ENCODE results near the gene F5. TPM values are rescaled to one million over a fixed set of nuclear protein-coding genes. Genes with fewer than 3 reads are reported as not detected.
A peak's percentile ranks its signal among the peaks of the same experiment; 100 is the strongest.

F5 gene
- total RNA-seq, 4 donors from 2014 or later: 0.79 to 3.0 (median 1.8) TPM

DNA sequence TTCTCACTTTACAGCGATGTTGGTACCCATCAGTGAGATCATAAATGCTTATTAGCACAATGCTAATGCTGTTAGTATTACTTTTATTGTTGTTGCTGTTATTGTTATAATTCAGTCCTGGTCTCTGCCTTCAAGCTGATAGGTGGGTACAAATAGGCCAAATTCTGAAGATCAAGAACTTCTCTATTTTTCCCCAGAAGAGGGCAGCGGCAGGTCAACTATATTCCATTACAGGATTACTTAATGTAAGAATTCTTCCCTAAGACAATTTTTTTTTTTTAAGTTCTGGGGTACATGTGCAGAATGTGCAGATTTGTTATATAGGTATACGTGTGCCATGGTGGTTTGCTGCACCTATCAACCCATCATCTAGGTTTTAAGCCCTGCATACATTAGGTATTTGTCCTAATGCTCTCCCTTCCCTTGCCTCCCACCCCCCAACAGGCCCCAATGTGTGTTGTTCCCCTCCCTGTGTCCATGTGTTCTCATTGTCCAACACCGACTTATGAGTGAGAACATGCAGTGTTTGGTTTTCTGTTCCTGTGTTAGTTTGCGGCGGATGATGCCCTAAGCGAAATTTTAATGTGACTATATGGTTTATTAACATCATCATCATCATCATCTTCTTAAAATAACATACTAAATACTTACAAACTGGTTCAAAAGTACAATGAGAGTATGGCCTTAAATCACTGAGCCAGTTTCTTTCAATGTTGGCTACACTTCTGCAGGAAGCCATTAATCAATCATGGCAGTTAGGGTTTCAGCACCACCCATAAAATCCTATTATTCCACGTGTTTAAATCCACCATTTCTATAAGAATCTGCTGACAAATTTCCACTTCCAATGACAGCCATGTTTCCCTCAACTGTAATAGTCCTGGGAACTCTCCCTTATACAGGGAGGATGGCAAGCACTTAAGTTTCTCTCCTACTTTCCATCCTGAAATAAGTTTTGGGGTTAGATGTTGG, 119.7 kb downstream of the F5 start:
- no peak overlapping the region for H3K4me3 ChIP-seq (replicated peaks in 1 of 3)
- no peaks in the 10 kb centered on the region for H3K9me3 ChIP-seq
- H3K27me3 ChIP-seq: no peaks in the 10 kb centered on the region
- H3K4me1 ChIP-seq: no peaks in the 10 kb centered on the region
- WGBS, 2 donors: 85 to 86% methylated on average over 8 of the region's 8 CpGs
- peak; percentile 40 to 41 for DNase-seq
- peaks cover 0 to 10% of the 10 kb centered on the region in 2 donors for H3K36me3 ChIP-seq
- TF ChIP-seq, protein P1, sequence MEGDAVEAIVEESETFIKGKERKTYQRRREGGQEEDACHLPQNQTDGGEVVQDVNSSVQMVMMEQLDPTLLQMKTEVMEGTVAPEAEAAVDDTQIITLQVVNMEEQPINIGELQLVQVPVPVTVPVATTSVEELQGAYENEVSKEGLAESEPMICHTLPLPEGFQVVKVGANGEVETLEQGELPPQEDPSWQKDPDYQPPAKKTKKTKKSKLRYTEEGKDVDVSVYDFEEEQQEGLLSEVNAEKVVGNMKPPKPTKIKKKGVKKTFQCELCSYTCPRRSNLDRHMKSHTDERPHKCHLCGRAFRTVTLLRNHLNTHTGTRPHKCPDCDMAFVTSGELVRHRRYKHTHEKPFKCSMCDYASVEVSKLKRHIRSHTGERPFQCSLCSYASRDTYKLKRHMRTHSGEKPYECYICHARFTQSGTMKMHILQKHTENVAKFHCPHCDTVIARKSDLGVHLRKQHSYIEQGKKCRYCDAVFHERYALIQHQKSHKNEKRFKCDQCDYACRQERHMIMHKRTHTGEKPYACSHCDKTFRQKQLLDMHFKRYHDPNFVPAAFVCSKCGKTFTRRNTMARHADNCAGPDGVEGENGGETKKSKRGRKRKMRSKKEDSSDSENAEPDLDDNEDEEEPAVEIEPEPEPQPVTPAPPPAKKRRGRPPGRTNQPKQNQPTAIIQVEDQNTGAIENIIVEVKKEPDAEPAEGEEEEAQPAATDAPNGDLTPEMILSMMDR (IDR thresholded peaks at IDR 0.05): peak in 4 of 6 experiments; percentile 33 to 56 (median 47)
- TF ChIP-seq POLR2A (IDR thresholded peaks at IDR 0.05): no peak
- intact Hi-C loops (cut with DNase I): loop anchor here (5.0 kb wide), 1 partner anchor 76 kb away; no protein-coding TSS in a partner anchor
- no peak overlapping the region for H3K27ac ChIP-seq

DNA sequence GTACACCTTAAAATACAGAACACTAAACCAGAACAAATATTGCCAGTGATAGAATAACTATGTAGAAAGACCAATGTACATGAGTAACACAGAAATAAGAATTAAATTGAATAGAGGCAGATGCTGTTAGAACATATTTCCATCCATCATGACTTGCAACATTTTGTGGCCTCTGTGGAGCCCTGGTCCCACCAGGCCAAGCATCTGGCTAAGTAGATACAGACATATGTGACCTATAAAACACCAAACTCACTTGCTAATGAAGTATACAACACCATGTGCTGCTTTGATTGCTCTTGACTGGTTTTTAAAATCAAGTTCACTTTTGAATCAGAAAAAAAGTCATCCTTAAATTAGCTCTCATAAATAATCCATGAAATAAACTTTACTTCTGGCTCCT, 121.0 kb downstream of the F5 start:
- H3K9me3 ChIP-seq: no peaks in the 10 kb centered on the region
- no peak overlapping the region for H3K27ac ChIP-seq
- intact Hi-C loops (cut with DNase I): loop anchor here (5.0 kb wide), 1 partner anchor 77 kb away; no protein-coding TSS in a partner anchor
- H3K4me1 ChIP-seq: peaks cover 0 to 2% of the 10 kb centered on the region in 2 donors
- TF ChIP-seq POLR2A (IDR thresholded peaks at IDR 0.05): no peak
- TF ChIP-seq, protein P1 (IDR thresholded peaks at IDR 0.05): no peak
- no peak overlapping the region for H3K4me3 ChIP-seq (replicated peaks in 1 of 3)
- no peaks in the 10 kb centered on the region for H3K27me3 ChIP-seq
- DNase-seq: no peak
- peaks cover 0 to 10% of the 10 kb centered on the region in 2 donors for H3K36me3 ChIP-seq

Small RNA genes within 50 kb of the gene (small RNA-seq; reads per million reads assigned to genes)
- not detected for gene AL021068.2

Other genes starting within 250 kb of the F5 start
- gene NME7, start 218.7 kb downstream of the F5 start, total RNA-seq: 10 to 100 TPM; 26.3 to 44.9 (median 36.4) TPM
- gene BLZF1, start 218.3 kb downstream of the F5 start, total RNA-seq: 10 to 100 TPM; 26.3 to 37.1 (median 32.5) TPM
- under 1 TPM in 3 of 4 donors, not detected in 1; 0.40 to 0.63 (median 0.56) TPM for gene CCDC181, start 159.0 kb downstream of the F5 start, total RNA-seq
- 10 to 100 TPM; 19.0 to 41.0 (median 27.8) TPM for gene SLC19A2, start 100.5 kb downstream of the F5 start, total RNA-seq
- gene SELP, start 43.6 kb upstream of the F5 start, total RNA-seq: 1 to 10 TPM; 3.6 to 8.2 (median 5.4) TPM
- gene SELL, start 125.1 kb upstream of the F5 start, total RNA-seq: 1 to 10 TPM in 3 of 4 donors, under 1 TPM in 1; 0.45 to 4.2 (median 1.7) TPM
- 10 to 100 TPM in 1 of 4 donors, 1 to 10 TPM in 2, under 1 TPM in 1; 0.67 to 16.3 (median 1.5) TPM for gene SELE, start 147.6 kb upstream of the F5 start, total RNA-seq
- gene METTL18, start 208.4 kb upstream of the F5 start, total RNA-seq: 10 to 100 TPM in 3 of 4 donors, 1 to 10 TPM in 1; 9.6 to 13.6 (median 11.4) TPM